ENCODE data around the gene NTRK2.

NTRK2 gene

GRCh38 chr9:84699984-84700383 lies 30.5 kb downstream of the NTRK2 start:
- CTCF ChIA-PET: no interaction called here
- H3K4me1 Mint-ChIP-seq: no peaks in the 10 kb centered on the region
- no peak overlapping the region for H3K27ac Mint-ChIP-seq
- no peak overlapping the region for H3K4me3 Mint-ChIP-seq
- H3K27me3 Mint-ChIP-seq: peaks cover 4% of the 10 kb centered on the region
- DNase-seq: no peak
- no peaks in the 10 kb centered on the region for H3K9me3 Mint-ChIP-seq
- no peaks in the 10 kb centered on the region for H3K36me3 Mint-ChIP-seq

- DNase-seq: no peak
- H3K4me1 Mint-ChIP-seq: no peaks in the 10 kb centered on the region
- no peak overlapping the region for H3K27ac Mint-ChIP-seq
- peaks cover 4% of the 10 kb centered on the region for H3K27me3 Mint-ChIP-seq
- H3K36me3 Mint-ChIP-seq: no peaks in the 10 kb centered on the region
- H3K4me3 Mint-ChIP-seq: no peak overlapping the region
- CTCF ChIA-PET: no interaction called here
- H3K9me3 Mint-ChIP-seq: no peaks in the 10 kb centered on the region
Measured at GRCh38 chr9:84701801-84702200, 32.3 kb downstream of the NTRK2 start.

GRCh38 chr9:84702471-84702870 lies 32.9 kb downstream of the NTRK2 start:
- Mint-ChIP-seq H3K4me1 (no peaks in the 10 kb centered on the region), H3K4me3 (no peak overlapping the region), H3K27me3 (peaks cover 4% of the 10 kb centered on the region), H3K36me3 (no peaks in the 10 kb centered on the region), H3K27ac (no peak overlapping the region), H3K9me3 (no peaks in the 10 kb centered on the region)
- DNase-seq: no peak
- CTCF ChIA-PET: interaction anchor here (0.6 kb wide), 1 partner anchor 557 kb away, joined by 3 read pairs; no protein-coding TSS in a partner anchor

- H3K27me3 Mint-ChIP-seq: peaks cover 4% of the 10 kb centered on the region
- no peaks in the 10 kb centered on the region for H3K4me1 Mint-ChIP-seq
- no peak overlapping the region for H3K4me3 Mint-ChIP-seq
- H3K9me3 Mint-ChIP-seq: no peaks in the 10 kb centered on the region
- DNase-seq: no peak
- no peaks in the 10 kb centered on the region for H3K36me3 Mint-ChIP-seq
- H3K27ac Mint-ChIP-seq: no peak overlapping the region
- CTCF ChIA-PET: no interaction called here
Measured at GRCh38 chr9:84703793-84704192, 34.3 kb downstream of the NTRK2 start.

- CTCF ChIA-PET: no interaction called here
- no peak overlapping the region for H3K27ac Mint-ChIP-seq
- H3K4me3 Mint-ChIP-seq: no peak overlapping the region
- H3K4me1 Mint-ChIP-seq: no peaks in the 10 kb centered on the region
- no peak for DNase-seq
- no peaks in the 10 kb centered on the region for H3K36me3 Mint-ChIP-seq
- peaks cover 4% of the 10 kb centered on the region for H3K27me3 Mint-ChIP-seq
- H3K9me3 Mint-ChIP-seq: no peaks in the 10 kb centered on the region
Measured at GRCh38 chr9:84705128-84705527, 35.6 kb downstream of the NTRK2 start.

- CTCF ChIA-PET: no interaction called here
- Mint-ChIP-seq H3K4me3 (no peak overlapping the region), H3K4me1 (no peaks in the 10 kb centered on the region), H3K27me3 (no peaks in the 10 kb centered on the region), H3K36me3 (no peaks in the 10 kb centered on the region), H3K27ac (no peak overlapping the region), H3K9me3 (no peaks in the 10 kb centered on the region)
- DNase-seq: no peak
Measured at GRCh38 chr9:84708400-84708799, 38.9 kb downstream of the NTRK2 start.

GRCh38 chr9:84709056-84709455 lies 39.5 kb downstream of the NTRK2 start:
- Mint-ChIP-seq H3K36me3 (no peaks in the 10 kb centered on the region), H3K27ac (no peak overlapping the region), H3K27me3 (no peaks in the 10 kb centered on the region), H3K4me1 (no peaks in the 10 kb centered on the region), H3K4me3 (no peak overlapping the region), H3K9me3 (no peaks in the 10 kb centered on the region)
- no peak for DNase-seq
- CTCF ChIA-PET: interaction anchor here (0.9 kb wide), 1 partner anchor 11 kb away, joined by 4 read pairs; no protein-coding TSS in a partner anchor

- no peak for DNase-seq
- no peak overlapping the region for H3K27ac Mint-ChIP-seq
- CTCF ChIA-PET: no interaction called here
- H3K36me3 Mint-ChIP-seq: no peaks in the 10 kb centered on the region
- H3K4me3 Mint-ChIP-seq: no peak overlapping the region
- no peaks in the 10 kb centered on the region for H3K4me1 Mint-ChIP-seq
- H3K27me3 Mint-ChIP-seq: no peaks in the 10 kb centered on the region
- H3K9me3 Mint-ChIP-seq: no peaks in the 10 kb centered on the region
Measured at GRCh38 chr9:84710701-84711397, 41.3 kb downstream of the NTRK2 start.

- Mint-ChIP-seq H3K36me3 (no peaks in the 10 kb centered on the region), H3K9me3 (no peaks in the 10 kb centered on the region), H3K27ac (no peak overlapping the region), H3K4me3 (no peak overlapping the region), H3K27me3 (no peaks in the 10 kb centered on the region), H3K4me1 (no peaks in the 10 kb centered on the region)
- CTCF ChIA-PET: no interaction called here
- no peak for DNase-seq
Measured at GRCh38 chr9:84711398-84711777, 41.9 kb downstream of the NTRK2 start.

GRCh38 chr9:84711936-84712335 lies 42.4 kb downstream of the NTRK2 start:
- Mint-ChIP-seq H3K27me3 (no peaks in the 10 kb centered on the region), H3K4me1 (no peaks in the 10 kb centered on the region), H3K4me3 (no peak overlapping the region), H3K9me3 (no peaks in the 10 kb centered on the region), H3K27ac (no peak overlapping the region), H3K36me3 (no peaks in the 10 kb centered on the region)
- DNase-seq: no peak
- CTCF ChIA-PET: no interaction called here

GRCh38 chr9:84716217-84716616 lies 46.7 kb downstream of the NTRK2 start:
- Mint-ChIP-seq H3K36me3 (no peaks in the 10 kb centered on the region), H3K27ac (no peak overlapping the region), H3K4me3 (no peak overlapping the region)

GRCh38 chr9:84718476-84718875 lies 48.9 kb downstream of the NTRK2 start:
- Mint-ChIP-seq H3K36me3 (no peaks in the 10 kb centered on the region), H3K27me3 (peaks cover 3% of the 10 kb centered on the region), H3K4me3 (no peak overlapping the region), H3K9me3 (no peaks in the 10 kb centered on the region), H3K27ac (no peak overlapping the region), H3K4me1 (no peaks in the 10 kb centered on the region)
- CTCF ChIA-PET: no interaction called here
- DNase-seq: no peak

More at GRCh38 chr9:84716217-84716616, 46.7 kb downstream of the NTRK2 start:
- Mint-ChIP-seq H3K4me1 (no peaks in the 10 kb centered on the region), H3K27me3 (peaks cover 3% of the 10 kb centered on the region), H3K9me3 (no peaks in the 10 kb centered on the region)
- CTCF ChIA-PET: no interaction called here
- DNase-seq: no peak

GRCh38 chr9:84722388-84722989 lies 53.0 kb downstream of the NTRK2 start:
- H3K27me3 Mint-ChIP-seq: peaks cover 3% of the 10 kb centered on the region

GRCh38 chr9:84723426-84723825 lies 53.9 kb downstream of the NTRK2 start:
- no peaks in the 10 kb centered on the region for H3K4me1 Mint-ChIP-seq
- no peak overlapping the region for H3K27ac Mint-ChIP-seq
- CTCF ChIA-PET: no interaction called here
- no peaks in the 10 kb centered on the region for H3K36me3 Mint-ChIP-seq
- H3K9me3 Mint-ChIP-seq: no peaks in the 10 kb centered on the region
- H3K4me3 Mint-ChIP-seq: no peak overlapping the region
- no peak for DNase-seq
- H3K27me3 Mint-ChIP-seq: peaks cover 1% of the 10 kb centered on the region

More at GRCh38 chr9:84722388-84722989, 53.0 kb downstream of the NTRK2 start:
- no peak for DNase-seq
- H3K9me3 Mint-ChIP-seq: no peaks in the 10 kb centered on the region
- no peak overlapping the region for H3K4me3 Mint-ChIP-seq
- CTCF ChIA-PET: no interaction called here
- H3K4me1 Mint-ChIP-seq: no peaks in the 10 kb centered on the region
- H3K27ac Mint-ChIP-seq: no peak overlapping the region
- no peaks in the 10 kb centered on the region for H3K36me3 Mint-ChIP-seq

- no peaks in the 10 kb centered on the region for H3K27me3 Mint-ChIP-seq
- no peaks in the 10 kb centered on the region for H3K9me3 Mint-ChIP-seq
- CTCF ChIA-PET: no interaction called here
- no peak overlapping the region for H3K27ac Mint-ChIP-seq
- no peaks in the 10 kb centered on the region for H3K4me1 Mint-ChIP-seq
- no peak overlapping the region for H3K4me3 Mint-ChIP-seq
- DNase-seq: no peak
- no peaks in the 10 kb centered on the region for H3K36me3 Mint-ChIP-seq
Measured at GRCh38 chr9:84731696-84732095, 62.2 kb downstream of the NTRK2 start.

All from activated naive CD4-positive, alpha-beta T cell treated with anti-CD3 and anti-CD28 coated beads, Interleukin-2, amount 10 ng/mL, durations not matched to agents 7 days and 5 days (primary cell).